Smooth muscle cell (in vitro differentiated cells): Measurements from ENCODE around the gene ATXN1. TPM values are rescaled to one million over a fixed set of nuclear protein-coding genes. Genes with fewer than 3 reads are reported as not detected.
"Not testable (repeated sequence)": the region's sequence is repeated elsewhere in the genome, so short reads cannot be mapped to it uniquely, and the experiment has no call there.

Experiments used
- DNase-seq: peaks from one replicate; lab custom pipeline; 2025; ENCODE audit not compliant: unreplicated experiment; lab: John Stamatoyannopoulos, UW
- H2AFZ ChIP-seq: fragments of 200-600 bp; sonication (generic); 2 replicates; pipeline ENCODE4 v1.6.0; 2016; ENCODE audit warnings: antibody characterized with exemption, low read depth, mild to moderate bottlenecking
- H3F3A ChIP-seq: fragments of 200-600 bp; sonication (generic); 2 replicates; pipeline ENCODE4 v1.6.0; 2017; ENCODE audit warnings: antibody characterized with exemption, low read depth
- H3K27ac ChIP-seq: fragments of 200-600 bp; sonication (generic); 2 replicates; pipeline ENCODE4 v1.5.1; 2016; ENCODE audit warnings: low read depth, mild to moderate bottlenecking
- H3K27me3 ChIP-seq: fragments of 200-600 bp; sonication (generic); 2 replicates; pipeline ENCODE4 v1.6.1; 2016; ENCODE audit warnings: low read depth, mild to moderate bottlenecking
- H3K36me3 ChIP-seq: fragments of 200-600 bp; sonication (generic); 2 replicates; pipeline ENCODE4 v1.5.1; 2016; ENCODE audit warnings: low read depth
- H3K4me1 ChIP-seq: fragments of 200-600 bp; sonication (generic); 2 replicates; pipeline ENCODE4 v1.5.1; 2016; ENCODE audit warnings: low read depth
- H3K4me2 ChIP-seq: fragments of 200-600 bp; sonication (generic); 2 replicates; pipeline ENCODE4 v1.6.0; 2016; ENCODE audit warnings: mild to moderate bottlenecking
- H3K4me3 ChIP-seq: fragments of 200-600 bp; sonication (generic); 2 replicates; pipeline ENCODE4 v1.5.1; 2016; ENCODE audit warnings: mild to moderate bottlenecking
- H3K79me2 ChIP-seq: fragments of 200-600 bp; sonication (generic); 2 replicates; pipeline ENCODE4 v1.6.0; 2016; ENCODE audit warnings: low read depth, mild to moderate bottlenecking
- H3K9ac ChIP-seq: fragments of 200-600 bp; sonication (generic); 2 replicates; pipeline ENCODE4 v1.6.0; 2016; ENCODE audit warnings: low read depth
- H3K9me3 ChIP-seq: fragments of 200-600 bp; sonication (generic); replicated peaks from 2 replicates; pipeline ENCODE4 v1.5.1; 2016; ENCODE audit warnings: low read depth
- H4K20me1 ChIP-seq: fragments of 200-600 bp; sonication (generic); 2 replicates; pipeline ENCODE4 v1.6.0; 2016; ENCODE audit warnings: low read depth
- WGBS: methylation state at CpG from one replicate; pipeline ENCODE4 v1.1.7; 2016; ENCODE audit warnings: low lambda C conversion rate; 5-methylcytosine and 5-hydroxymethylcytosine counted together
- polyA plus RNA-seq: library from polyadenylated mRNA; unstranded; fragments of >200 nt; fragmentation: Nextera tagmentation; extraction: Ambion mirVana; gene quantifications from 2 replicates; pipeline ENCODE4 v1.2.1, GENCODE V29; 2016
- total RNA-seq: library from RNA; depleted of rRNA; stranded (reverse); fragments of >200 nt; gene quantifications from 2 replicates; pipeline ENCODE4 v1.2.3, GENCODE V29; 2014
- TF ChIP-seq, protein P1 (sequence below): fragments of 200-600 bp; sonication (generic); IDR thresholded peaks from 2 replicates; pipeline ENCODE4 v1.5.1; 2017; ENCODE audit warnings: borderline replicate concordance, mild to moderate bottlenecking, antibody characterized with exemption; ENCODE audit not compliant: insufficient read depth, poor library complexity, severe bottlenecking

ATXN1 gene
- total and polyA plus RNA-seq, 2 experiments from 2014 or later = 17.9 to 40.6 TPM

DNA sequence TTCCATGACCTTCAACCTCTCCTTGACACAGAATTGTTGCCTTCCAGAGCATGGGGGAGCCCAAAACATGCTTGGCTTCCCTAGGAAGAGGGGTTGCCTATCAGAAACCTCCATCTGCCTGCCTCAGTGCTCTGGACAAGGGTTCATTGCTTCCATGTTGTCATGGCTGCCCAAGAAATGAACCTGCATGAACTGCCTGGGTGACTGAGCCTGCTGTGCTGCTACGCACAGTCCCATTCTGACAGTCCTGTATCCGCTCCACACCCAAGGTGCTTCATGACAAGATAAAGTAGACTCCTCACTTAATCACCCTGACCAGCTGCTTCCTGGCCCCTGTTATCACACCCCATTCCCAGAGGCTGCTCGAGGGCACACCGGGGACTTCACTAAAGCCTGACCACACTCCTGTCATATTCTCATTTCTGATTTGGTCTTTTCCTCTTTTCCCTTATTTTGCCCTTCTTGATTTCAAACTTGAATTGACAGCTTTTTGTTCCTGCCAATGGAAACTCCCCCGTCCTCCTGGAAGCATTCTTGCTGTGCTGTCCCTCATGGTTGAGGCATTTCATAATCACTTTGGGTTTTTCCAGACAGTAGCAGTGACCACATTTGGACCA, 491.0 kb downstream of the ATXN1 start:
- Histone ChIP-seq H3K4me2 (no peak overlapping the region), H4K20me1 (no peaks in the 10 kb centered on the region), H2AFZ (no peak overlapping the region), H3K79me2 (no peaks in the 10 kb centered on the region), H3F3A (no peaks in the 10 kb centered on the region), H3K27ac (no peak overlapping the region), H3K36me3 (no peaks in the 10 kb centered on the region), H3K27me3 (no peaks in the 10 kb centered on the region), H3K4me3 (no peak overlapping the region), H3K9me3 (no peaks in the 10 kb centered on the region), H3K9ac (no peak overlapping the region), H3K4me1 (no peaks in the 10 kb centered on the region)
- TF ChIP-seq, protein P1, sequence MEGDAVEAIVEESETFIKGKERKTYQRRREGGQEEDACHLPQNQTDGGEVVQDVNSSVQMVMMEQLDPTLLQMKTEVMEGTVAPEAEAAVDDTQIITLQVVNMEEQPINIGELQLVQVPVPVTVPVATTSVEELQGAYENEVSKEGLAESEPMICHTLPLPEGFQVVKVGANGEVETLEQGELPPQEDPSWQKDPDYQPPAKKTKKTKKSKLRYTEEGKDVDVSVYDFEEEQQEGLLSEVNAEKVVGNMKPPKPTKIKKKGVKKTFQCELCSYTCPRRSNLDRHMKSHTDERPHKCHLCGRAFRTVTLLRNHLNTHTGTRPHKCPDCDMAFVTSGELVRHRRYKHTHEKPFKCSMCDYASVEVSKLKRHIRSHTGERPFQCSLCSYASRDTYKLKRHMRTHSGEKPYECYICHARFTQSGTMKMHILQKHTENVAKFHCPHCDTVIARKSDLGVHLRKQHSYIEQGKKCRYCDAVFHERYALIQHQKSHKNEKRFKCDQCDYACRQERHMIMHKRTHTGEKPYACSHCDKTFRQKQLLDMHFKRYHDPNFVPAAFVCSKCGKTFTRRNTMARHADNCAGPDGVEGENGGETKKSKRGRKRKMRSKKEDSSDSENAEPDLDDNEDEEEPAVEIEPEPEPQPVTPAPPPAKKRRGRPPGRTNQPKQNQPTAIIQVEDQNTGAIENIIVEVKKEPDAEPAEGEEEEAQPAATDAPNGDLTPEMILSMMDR = no peak
- 83% methylated on average over 5 of the region's 5 CpGs for WGBS
- no peak for DNase-seq

DNA sequence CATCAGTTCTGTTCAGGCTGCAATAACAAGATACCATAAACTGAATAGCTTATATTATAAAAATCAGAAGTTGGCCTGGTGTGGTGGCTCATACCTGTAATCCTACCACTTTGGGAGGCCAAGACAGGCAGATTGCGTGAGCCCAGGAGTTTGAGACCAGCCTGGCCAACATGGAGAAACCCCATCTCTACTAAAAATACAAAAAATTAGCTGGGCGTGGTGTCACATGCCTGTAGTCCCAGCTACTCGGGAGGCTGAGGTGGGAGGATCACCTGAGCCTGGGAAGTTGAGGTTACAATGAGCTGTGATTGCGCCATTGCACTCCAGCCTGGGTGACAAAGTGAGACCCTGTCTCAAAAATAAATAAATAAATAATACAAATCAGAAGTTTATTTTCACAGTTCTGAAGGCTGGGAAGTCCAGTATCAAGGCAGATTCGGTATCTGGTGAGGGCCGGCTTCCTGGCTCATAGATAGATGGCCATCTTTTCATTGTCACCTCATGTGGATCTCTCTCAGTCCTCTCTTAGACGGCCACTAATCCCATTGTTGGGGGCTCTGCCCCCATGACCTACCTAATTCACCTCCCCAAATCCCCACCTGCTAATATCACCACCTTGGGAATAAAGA, 491.7 kb downstream of the ATXN1 start:
- H3K4me2 ChIP-seq, H3K9ac ChIP-seq, H3F3A ChIP-seq, H3K9me3 ChIP-seq, H4K20me1 ChIP-seq, H3K27me3 ChIP-seq, H3K79me2 ChIP-seq, H3K4me3 ChIP-seq, H3K27ac ChIP-seq, DNase-seq, H2AFZ ChIP-seq, H3K4me1 ChIP-seq, H3K36me3 ChIP-seq: not testable (repeated sequence)
- 95% methylated on average over 7 of the region's 7 CpGs for WGBS

DNA sequence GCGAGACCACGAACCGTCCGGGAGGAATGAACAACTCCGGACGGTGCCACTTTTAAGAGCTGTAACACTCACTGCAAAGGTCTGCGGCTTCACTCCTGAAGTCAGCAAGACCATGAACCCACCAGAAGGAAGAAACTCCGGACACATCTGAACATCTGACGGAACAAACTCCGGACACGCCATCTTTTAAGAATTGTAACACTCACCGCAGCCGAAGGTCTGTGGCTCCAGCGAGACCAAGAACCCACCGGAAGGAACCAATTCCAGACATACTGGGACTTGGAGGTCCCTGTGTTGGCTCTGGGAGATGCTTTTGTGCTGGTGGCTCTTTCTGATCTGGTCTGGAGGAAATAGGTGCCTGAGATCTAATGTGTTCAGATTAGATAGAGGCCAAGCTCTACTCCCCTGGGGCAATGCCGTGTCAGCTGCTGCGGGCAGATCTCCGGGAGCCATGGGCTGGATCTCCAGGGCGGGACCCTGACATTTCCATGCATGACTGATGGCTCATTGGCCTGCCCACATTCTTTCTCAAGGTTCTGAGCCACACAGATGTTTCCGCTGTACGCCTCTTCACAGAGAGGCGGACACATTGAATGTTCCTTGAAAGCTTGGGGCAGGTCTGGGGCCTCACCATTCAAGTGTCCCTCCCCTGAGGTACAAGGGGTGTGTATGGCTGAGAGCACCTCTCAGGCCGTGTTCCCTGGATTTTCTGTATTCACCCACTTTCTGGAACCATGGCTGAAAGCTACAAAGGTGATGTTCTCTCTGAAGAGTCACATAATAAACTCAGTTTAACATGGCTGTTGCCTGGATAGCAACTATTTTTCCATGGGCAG, 493.6 kb downstream of the ATXN1 start:
- no peaks in the 10 kb centered on the region for H4K20me1 ChIP-seq
- H3K79me2 ChIP-seq = no peaks in the 10 kb centered on the region
- DNase-seq = no peak
- no peaks in the 10 kb centered on the region for H3K27me3 ChIP-seq
- H3K36me3 ChIP-seq = no peaks in the 10 kb centered on the region
- 95% methylated on average over 23 of the region's 23 CpGs for WGBS
- H3K4me2 ChIP-seq = no peak overlapping the region
- H3F3A ChIP-seq = no peaks in the 10 kb centered on the region
- H3K4me3 ChIP-seq = no peak overlapping the region
- TF ChIP-seq, protein P1 = no peak
- H2AFZ ChIP-seq = no peak overlapping the region
- no peak overlapping the region for H3K9ac ChIP-seq
- no peaks in the 10 kb centered on the region for H3K9me3 ChIP-seq
- no peak overlapping the region for H3K27ac ChIP-seq
- no peaks in the 10 kb centered on the region for H3K4me1 ChIP-seq

DNA sequence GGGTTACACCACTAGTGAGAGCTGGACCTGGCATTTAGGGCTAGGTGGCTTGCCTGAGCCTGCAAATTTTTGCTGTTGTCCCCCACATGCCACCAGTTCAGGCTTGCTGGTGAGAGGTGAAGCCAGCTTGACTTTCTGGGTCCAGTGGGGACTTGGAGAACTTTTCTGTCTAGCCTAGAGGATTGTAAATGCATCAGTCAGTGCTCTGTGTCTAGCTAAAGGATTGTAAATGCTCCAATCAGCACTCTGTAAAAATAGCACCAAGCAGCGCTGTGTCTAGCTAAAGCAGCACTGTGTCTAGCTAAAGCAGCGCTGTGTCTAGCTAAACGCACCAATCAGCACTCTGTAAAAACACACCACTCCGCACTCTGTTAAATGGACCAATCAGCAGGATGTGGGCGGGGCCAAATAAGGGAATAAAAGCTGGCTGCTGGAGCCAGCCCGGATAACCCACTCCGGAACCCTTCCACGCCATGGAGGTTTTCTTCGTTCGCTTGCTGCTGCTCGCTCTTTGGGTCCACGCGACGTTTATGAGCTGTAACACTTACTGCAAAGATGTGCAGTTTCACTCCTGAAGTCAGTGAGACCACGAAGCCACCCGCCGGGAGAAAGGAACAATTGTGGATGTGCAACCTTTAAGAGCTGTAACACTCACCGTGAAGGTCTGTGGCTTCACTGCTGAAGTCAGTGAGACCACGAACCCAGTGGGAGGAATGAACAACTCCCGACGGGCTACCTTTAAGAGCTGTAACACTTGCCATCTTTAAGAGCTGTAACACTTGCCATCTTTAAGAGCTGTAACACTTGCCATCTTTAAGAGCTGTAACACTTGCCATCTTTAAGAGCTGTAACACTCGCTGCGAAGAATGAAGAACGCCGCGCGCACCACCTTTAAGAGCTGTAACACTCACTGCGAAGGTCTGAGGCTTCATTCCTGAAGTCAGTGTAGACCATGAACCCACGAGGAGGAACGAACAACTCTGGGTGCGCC, 495.6 kb downstream of the ATXN1 start:
- no peaks in the 10 kb centered on the region for H3K36me3 ChIP-seq
- no peaks in the 10 kb centered on the region for H3K9me3 ChIP-seq
- H3K27me3 ChIP-seq = no peaks in the 10 kb centered on the region
- H3K79me2 ChIP-seq = no peaks in the 10 kb centered on the region
- H3K4me1 ChIP-seq = no peaks in the 10 kb centered on the region
- H3K4me2 ChIP-seq = no peak overlapping the region
- TF ChIP-seq, protein P1 = no peak
- WGBS = 97% methylated on average over 31 of the region's 31 CpGs
- no peak overlapping the region for H3K4me3 ChIP-seq
- H3K9ac ChIP-seq = no peak overlapping the region
- H3K27ac ChIP-seq = no peak overlapping the region
- DNase-seq = no peak
- no peak overlapping the region for H2AFZ ChIP-seq
- H3F3A ChIP-seq = no peaks in the 10 kb centered on the region
- H4K20me1 ChIP-seq = no peaks in the 10 kb centered on the region
